NCI-H510A treated with DMSO at 0.1 percent for 48 hours (cell line): ENCODE measurements around the gene MLLT10.

Experiments used
- DNase-seq: peaks from one replicate; lab custom pipeline; 2025; lab: John Stamatoyannopoulos, UW

Gene MLLT10

GRCh38 chr10:21737106-21737505, 203.1 kb downstream of the MLLT10 start:
- no peak for DNase-seq

DNA sequence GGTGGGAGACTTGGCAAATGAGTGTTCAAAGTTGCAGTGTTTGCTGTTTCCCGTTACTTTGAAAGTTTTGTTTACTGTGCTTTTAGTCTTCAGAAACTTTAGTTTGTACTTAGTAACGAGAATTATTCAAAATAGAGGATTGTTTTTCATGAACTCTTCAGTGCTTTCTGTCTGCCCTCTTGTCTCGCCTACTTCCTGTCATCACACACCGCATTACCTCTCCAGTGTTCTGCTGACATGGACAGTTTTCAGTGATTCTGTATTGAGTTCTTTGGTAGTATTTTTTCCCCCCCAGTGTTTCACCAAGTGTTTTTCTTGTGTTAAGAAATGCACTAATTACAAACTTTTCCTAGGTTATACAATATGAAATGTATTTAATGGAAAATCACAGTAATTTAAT, 207.0 kb downstream of the MLLT10 start:
- DNase-seq, result no peak

DNA sequence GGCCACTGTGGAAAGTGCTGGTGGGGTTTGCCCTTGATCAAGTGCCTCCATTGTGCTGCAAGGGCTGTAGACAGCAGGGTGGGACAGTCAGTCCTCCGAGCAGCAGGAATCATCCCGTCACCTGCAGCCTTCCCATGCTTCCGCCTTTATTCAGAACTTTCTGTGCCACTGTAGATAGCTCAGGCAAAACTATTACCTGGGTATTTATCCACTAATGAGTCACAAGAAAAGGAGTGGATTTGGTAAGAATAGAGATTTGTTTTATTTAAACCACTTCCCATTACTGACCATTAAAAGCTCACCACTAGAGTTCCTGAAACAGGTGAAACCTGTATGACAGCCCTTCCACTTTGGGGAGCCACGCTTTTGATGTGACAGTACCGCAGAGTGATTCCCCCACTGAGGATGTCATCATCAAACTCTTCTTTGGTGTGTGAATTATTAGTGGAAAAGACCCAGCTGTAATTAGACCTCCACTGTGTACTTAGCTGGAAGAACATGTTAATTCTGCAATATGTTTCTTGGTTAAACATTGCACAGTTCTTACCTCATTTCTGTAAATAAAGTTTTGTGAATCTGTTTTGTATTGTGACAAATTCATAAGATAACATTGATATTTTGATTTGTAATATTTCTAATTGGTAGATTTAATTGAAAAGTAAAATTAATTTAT, 208.8 kb downstream of the MLLT10 start:
- DNase-seq, result no peak

GRCh38 chr10:21744223-21744622, 210.2 kb downstream of the MLLT10 start:
- DNase-seq, result no peak

DNA sequence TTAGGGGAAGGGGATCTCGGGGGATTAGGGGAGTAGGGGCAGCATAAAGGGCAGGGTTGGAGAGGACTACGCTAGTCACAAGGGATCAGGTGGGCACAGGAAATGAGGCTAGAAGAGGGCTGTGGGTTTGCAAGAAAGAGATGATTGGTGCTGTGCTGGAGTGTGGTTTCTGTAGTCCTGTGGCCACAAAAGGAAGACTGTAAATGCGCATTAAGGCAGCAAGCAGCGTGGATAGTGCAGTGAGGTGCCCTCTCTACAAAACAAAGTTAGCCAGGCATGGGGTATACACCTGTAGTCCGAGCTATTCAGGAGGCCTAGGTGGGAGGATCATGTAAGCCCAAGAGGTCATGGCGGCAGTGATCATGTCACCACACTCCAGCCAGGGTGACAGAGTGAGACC, 212.1 kb downstream of the MLLT10 start:
- no peak for DNase-seq

- DNase-seq, result no peak
These were observed 213.8 kb downstream of the MLLT10 start for GRCh38 chr10:21747809-21748208.

- DNase-seq, result no peak
These were observed 215.8 kb downstream of the MLLT10 start for GRCh38 chr10:21749788-21750187.

GRCh38 chr10:21750424-21750823, 216.4 kb downstream of the MLLT10 start:
- no peak for DNase-seq

- no peak for DNase-seq
These were observed 217.6 kb downstream of the MLLT10 start for GRCh38 chr10:21751341-21752310.

DNA sequence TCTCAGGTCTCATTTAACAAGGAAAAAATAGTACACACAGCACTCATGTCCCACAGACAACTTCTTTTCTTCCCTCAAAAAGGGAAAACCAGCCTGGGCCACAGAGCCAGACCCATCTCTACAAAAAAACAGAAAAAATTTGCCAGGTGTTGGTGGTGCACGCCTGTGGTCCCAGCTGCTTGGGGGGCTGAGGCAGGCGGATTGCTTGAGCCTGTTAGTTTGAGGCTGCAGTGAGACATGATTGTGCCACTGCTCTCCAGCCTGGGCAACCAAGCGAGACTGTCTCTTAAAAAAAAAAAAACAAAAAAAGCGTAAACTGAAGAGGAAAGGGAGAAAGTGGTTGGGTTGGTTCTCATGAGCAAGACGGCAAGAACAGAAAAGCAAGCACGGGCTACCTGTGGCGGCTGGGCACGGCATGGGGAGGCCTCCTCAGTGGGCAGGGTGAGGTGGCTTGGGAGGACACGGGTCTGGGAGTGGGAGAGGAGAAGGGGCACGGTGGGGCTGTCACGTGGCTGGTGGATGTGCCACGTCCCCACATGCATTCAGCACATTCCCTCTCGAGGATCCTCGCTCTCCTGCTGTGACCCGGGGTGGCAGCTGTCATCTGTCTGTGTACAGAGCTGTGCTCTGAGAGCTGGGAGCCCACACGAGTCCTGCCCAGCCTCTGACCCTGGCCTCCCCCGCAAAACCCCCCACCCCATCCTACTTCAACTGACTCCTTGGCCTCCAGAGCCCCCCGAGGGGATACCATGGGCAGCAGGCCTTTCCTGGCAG, 219.7 kb downstream of the MLLT10 start:
- DNase-seq, result no peak

GRCh38 chr10:21754410-21755011, 220.5 kb downstream of the MLLT10 start:
- no peak for DNase-seq

GRCh38 chr10:21756707-21757106, 222.7 kb downstream of the MLLT10 start:
- no peak for DNase-seq

- DNase-seq, result no peak
These were observed 223.3 kb downstream of the MLLT10 start for GRCh38 chr10:21757185-21757901.

- DNase-seq, result no peak
These were observed 224.2 kb downstream of the MLLT10 start for GRCh38 chr10:21758239-21758638.

DNA sequence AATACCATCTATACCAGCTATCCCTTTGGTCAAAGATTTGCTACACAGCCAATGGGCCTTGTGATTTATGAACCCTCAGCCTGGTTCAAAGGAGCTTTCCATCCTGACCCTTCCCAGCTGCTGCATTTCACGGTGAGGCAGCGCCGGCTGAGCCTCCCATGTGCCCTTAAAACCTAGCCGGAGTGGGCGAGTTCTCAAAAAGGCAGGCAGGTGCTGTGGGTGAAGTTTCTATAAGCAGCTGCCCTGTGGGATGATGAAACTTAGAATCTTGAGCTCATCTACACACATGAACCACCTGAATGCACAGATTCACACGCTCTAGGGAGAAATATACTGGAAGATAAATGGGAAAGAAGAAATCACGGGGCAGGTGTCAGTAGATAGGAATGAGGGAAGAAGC, 224.7 kb downstream of the MLLT10 start:
- no peak for DNase-seq

GRCh38 chr10:21759232-21759631, 225.2 kb downstream of the MLLT10 start:
- no peak for DNase-seq

GRCh38 chr10:21760332-21760731, 226.3 kb downstream of the MLLT10 start:
- no peak for DNase-seq

DNA sequence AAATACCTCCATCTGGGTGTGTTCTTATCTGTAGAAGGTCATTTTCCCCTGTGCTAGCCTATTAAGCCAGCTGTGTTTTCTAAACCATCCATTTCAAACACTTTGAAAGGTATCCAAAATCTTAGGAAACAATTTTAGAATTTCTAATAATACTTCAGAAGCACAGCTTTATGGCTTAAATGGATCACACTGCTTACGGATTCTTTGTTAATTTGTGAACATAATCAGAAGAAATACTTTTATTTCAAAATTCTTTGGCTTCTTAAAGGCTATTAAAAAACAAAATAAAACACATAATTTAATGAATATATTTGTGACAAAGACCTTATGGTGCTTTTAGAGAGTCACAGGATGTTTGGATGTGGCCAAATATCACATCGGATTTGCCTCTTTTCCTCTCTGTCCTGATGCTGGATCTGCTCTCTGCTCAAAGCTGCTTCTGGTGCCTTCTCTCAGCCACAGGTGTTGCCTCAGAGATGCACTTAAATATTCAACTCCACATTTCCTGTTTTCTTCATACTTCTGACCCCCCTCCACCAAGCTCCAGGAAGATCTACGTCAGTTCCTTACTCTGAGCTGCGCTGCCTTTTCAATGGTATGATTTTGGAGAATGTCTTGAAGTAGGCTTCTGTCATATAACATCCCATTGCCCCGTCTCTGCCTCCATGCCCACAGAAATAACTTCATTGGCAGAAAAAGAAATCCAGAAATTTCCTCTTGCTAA, 230.6 kb downstream of the MLLT10 start:
- DNase-seq, result no peak

DNA sequence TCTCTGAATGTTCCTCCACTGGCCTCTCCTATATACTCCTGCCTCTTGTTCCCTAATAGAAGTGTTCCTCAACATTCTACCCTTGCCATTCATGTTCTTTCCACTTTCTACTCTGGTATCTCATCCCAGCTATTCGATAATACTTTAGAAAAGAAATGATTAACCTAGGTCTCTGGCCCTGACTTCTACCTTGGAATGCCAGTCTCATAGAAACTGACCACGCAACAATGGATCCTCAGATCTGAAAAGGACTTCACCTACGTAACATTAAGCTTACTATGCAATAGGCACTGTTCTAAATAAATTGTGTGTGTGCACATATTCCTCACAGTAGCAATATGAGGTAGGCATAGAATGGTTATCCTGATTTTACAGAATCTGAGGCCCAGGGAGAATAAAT, 235.0 kb downstream of the MLLT10 start:
- no peak for DNase-seq

DNA sequence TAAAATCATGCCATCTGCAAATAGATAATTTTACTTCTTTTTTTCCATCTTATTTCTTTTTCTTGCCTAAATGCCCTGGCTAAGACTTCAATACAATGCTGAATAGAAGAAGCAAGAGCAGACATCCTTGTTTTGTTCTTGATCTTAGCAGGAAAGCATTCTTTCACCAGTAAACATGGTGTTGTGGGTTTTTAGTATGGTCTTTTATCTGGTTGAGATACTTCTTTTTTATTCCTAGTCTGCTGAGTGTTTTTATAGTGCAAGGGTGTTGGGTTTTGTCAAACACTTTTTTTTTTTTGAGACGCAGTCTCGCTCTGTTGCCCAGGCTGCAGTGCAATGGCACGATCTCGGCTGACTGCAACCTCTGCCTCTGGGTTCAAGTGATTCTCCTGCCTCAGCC, 237.2 kb downstream of the MLLT10 start:
- DNase-seq, result no peak

GRCh38 chr10:21776883-21777282, 242.9 kb downstream of the MLLT10 start:
- DNase-seq, result no peak
